NCI-H510A (cell line): ENCODE results near the gene CNKSR2.

Experiments used
- DNase-seq: peaks from one replicate; lab custom pipeline; 2025; lab: John Stamatoyannopoulos, UW

CNKSR2 gene

GRCh38 chrX:21374163-21374993, at the start of gene CNKSR2:
Gene CNKSR2 (plus strand): TSS chrX:21374418. CDS start chrX:21374898, 480 bp downstream.
- peak; percentile 57 for DNase-seq

DNA sequence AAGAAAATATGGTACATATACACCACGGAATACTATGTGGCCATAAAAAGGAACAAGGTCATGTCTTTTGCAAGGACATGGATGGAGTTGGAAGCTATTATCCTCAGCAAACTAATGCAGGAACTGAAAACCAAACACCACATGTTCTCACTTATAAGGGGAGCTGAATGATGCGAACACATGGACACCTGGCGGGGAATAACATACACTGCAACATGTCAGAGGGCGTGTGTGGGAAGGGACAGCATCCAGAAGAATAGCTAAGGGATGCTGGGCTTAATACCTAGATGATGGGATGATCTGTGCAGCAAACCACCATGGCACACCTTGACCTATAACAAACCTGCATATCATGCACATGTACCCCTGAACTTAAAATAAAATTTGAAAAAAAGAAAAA, 19.5 kb upstream of the CNKSR2 start:
- no peak for DNase-seq

DNA sequence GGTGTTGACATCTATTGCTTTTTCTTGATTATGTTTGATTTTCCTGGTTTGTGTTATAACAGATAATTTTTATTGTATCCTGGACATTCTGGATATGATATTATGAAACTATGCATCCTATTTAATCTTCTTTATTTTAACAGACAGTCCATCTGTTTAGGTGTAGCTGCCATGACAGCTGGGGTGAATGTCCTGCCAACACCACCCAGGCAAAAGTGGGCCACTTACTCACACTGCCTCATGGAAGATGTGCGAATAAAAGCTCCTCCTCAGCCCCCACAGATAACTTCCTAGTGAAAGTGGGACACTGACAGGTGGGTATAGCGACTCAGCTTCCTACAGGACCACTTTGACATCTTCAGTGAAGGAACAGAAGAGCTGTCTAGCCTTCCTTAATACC, 18.4 kb upstream of the CNKSR2 start:
- no peak for DNase-seq

DNA sequence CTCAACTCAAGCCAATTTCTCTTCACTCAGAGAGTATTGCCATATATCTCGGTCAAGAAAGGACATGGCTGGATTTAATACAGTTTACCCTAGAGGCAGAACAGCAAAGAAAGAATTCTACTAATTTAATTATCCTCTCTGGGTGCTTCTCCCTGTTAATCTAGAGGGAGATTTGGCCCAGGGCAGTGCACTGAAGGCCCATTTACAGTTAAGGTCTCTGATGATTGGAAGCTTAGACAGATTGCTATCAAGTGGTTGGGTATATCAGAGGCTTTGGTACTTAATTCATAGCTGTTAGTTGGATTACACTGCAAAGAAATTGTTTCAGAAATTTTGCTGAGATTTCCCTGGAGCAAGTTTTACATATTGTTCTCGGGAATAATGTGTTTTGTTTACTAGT, 4.6 kb upstream of the CNKSR2 start:
- no peak for DNase-seq

DNA sequence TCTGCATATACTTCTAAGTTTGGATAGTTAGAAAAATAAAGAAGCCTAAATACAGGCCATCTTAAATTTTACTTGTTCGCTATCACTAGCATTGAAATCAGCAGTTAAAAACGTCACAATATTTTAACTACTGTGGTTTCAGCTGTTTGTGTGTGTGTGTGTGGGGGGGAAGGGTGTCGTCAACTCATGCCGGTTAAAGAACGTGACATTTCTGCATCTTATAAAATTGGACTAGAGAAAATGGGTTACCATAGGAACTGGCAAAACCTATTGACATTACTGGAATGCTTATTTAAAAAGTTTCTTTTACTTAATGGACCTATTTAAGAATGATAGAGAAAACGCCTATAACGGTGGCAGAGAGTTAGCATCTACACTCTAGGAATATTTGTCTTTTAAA, 1.2 kb upstream of the CNKSR2 start:
- DNase-seq = no peak

DNA sequence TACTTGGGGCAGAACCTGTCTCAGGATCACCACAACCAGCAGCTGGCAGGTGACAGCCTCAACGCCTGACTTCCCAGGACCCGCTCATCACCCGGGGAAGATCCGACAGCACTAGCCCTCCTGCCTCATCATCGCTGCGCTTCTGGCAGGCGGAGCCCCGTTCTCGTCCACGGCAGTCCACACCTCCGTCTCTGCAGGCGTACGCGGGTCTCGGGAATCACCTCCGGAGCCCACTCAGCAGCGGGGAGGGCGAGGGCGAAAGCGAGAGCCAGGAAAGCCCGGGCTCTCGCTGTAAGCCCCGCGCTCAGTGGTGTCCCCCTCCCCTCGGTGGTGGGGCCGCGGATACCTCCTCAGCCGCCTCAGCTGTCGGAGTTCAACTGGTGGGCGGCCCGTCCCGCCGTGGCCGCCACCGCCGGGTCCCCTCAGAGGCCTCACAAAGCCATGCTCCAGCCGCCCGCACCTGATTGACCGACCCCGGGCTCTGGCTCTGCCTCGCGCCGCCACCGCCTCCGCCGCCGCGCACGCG, 518 bp upstream of the CNKSR2 start:
- no peak for DNase-seq

DNA sequence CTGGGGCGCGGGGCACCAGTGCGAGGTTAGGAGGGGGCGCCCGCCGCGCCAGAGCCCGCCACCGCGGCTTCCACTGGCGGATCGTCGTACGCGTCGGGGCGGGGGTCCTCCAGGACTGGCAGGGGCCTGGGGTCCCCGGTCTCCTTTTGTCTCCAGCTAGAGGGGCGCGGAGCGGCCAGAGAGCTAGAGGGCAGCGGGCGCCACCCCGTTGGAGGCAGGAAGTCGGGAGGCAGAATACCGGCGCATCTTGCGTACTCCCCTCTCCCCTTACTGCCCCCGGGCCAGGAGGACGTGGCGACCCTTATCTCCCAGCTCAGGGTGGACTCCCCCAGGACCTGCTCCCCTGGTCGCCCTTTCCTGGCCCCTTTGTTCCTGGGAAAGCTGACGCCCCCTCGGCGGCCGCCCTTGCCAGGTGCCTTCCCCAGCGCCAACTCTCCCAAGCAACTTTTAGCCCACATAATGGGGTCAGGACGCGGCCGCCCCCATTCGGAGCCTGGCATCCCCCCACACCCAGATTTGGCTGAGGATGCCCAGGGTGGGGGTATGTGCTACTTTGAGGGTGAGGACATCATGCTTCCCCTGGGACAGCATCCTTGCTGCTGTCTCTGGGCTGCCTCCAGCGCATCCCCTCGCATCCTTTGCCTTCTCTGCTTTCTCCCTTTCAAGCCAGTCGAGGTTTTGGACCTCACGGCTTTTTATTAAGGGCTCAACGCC, 933 bp downstream of the CNKSR2 start:
- DNase-seq = no peak

DNA sequence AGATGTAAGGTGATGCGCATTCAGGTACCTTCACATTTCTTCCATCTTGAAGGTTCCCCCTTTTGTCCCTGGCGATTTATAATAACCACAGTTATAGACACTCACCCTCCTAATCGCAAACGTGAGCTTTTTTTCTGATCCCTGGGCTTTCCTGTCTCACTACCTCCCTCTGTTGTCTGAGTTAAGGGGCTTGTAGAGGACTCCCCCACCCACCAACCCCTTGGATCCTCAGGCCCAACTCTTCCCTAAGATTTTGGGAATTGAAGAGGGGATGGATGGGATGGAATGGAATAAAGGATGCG, 1.4 kb downstream of the CNKSR2 start:
- DNase-seq = no peak

GRCh38 chrX:21376636-21377035, 2.4 kb downstream of the CNKSR2 start:
- no peak for DNase-seq

DNA sequence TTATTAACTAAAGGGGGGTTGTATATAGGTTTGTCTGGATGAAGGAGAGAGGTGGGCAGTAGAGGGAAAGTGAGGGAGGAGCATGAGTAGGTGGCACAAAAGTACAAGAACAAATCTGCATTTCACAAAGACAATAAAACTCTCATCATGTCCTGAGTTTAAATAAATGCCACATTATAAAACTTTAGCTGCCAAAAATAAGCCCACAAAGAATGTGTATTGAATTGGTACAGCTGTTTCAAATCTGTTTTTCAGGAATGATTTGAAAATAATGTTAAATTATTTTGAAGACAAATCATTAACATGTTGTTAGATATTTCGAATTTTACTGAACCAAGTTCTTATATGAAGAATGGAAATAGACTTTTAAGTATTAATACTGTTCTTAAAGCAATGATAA, 5.8 kb downstream of the CNKSR2 start:
- no peak for DNase-seq

- no peak for DNase-seq
Measured at GRCh38 chrX:21382715-21383114, 8.5 kb downstream of the CNKSR2 start.

DNA sequence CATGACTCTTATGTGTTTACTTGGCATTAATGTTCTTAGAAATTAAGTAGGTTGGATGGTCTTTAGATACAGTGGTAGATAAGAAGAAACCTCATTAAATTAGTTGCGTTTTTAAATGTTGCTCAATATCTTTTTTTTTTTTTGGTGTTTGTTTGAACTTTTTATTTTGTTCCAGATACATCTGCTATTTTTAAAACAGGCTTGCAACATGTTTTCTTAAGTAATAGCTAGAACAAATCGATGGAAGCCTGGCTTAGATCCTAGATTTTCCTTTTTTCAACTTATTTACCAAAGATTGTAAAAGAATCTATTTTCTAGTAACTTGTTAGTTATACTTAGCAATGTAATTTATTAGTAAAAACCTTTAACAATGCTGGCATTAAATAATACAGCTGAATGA, 9.3 kb downstream of the CNKSR2 start:
- no peak for DNase-seq

DNA sequence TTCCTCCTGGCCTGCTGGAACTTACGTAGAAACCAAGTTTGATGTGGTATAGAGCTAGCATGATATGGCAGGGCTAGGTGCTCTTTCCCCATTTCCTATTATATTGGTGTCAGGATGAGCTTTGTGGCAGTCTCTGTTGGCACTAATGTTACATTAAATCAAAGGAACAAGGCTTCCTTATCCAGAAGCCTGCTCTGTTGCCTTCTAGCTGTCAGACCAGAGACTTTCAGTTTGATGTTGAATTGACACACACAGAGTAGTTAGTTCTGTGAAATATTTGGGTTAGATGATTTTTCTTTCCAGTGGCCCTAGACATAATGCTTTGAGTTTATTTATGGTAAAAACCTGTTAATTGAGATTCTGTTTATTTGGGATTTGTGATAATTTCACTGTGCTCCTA, 10.0 kb downstream of the CNKSR2 start:
- DNase-seq = no peak

GRCh38 chrX:21394792-21395191, 20.6 kb downstream of the CNKSR2 start:
- DNase-seq = no peak

DNA sequence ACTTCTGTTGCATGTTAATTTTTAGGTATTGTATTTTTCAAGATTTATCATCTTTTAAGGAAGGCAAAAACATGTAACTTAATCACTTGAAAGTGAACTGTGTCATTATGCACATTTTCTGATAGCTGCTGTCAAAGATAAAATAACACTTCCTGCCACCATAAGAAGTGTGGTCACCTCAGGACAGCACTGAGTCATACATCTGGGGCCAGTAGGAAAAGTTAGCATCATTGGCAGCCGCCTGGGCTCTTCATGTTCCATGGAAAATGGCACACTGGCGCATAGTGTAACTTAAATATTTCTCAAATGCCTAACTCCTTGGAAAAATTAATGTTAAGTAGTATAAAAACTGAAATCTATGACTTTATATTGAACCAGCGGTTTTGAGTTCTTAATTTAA, 24.2 kb downstream of the CNKSR2 start:
- no peak for DNase-seq

DNA sequence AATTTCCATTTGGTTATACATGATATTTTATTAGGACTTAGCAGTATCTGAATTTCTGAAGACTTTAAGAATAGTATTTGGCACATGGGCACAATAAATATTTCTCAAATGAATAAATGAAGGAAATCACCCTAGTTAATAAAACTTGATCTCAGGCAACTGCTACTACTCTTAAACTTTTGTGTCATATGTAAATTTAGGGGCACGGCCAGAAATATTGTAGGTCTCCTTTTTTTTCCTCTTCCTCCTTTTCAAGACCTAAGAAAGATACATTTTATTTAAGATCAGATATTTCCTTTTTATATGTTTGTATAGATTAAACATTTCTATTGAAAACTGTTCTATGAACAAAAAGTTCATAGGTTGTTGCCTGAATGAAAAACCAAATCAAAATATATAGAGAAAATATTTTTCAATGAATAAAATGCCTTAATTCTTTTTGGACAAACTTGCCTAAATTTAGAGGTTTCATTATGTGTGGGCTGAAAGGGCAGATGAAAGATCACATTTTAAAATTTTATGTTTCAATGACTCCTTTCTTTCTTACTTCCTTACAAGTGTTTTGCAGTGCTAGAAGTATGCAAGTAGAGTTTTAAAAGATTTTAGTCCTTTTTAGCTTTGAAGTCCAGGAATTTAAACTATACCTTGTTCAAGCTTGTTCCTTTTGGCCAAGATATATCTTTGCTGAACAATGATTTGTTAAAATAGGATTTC, 26.3 kb downstream of the CNKSR2 start:
- DNase-seq = no peak

GRCh38 chrX:21408307-21408706, 34.1 kb downstream of the CNKSR2 start:
- peak; percentile 30 for DNase-seq

DNA sequence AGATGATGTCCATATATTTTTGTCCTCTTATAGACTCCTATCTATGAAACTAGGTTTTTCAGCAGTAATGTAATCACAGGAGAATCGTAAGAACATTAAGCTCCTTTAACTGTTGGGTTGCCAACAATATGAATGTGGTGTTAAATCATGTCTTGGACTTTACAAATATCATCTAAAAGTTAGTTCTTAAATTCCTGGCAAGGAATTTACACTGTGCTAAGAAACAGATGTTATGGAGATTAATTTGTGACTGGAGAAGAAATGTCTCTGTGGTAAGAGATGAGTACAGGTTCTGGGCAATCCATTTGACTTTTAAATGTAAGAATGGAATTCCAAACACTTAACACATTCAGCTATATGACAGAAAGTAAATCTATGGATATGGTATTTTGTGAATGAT, 34.6 kb downstream of the CNKSR2 start:
- no peak for DNase-seq

GRCh38 chrX:21412029-21412428, 37.8 kb downstream of the CNKSR2 start:
- DNase-seq = no peak

DNA sequence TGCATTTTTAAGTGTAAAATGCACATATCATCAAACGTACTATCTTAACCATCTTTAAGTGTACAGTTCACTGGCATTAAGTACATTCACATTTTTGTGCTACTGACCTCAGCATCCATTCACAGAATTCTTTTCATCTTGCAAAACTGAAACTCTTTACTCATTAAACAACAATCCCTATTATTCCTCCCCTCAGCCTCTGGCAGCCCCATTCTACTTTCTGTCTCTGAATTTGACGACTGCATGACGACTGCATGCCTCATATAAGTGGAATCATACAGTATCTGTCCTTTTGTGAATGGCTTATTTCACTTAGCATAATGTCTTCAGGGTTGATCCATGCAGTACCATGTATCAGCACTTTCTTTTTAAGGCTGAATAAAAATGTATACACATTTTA, 38.7 kb downstream of the CNKSR2 start:
- DNase-seq = no peak

- DNase-seq = no peak
Measured at GRCh38 chrX:21427086-21427485, 52.9 kb downstream of the CNKSR2 start.

- DNase-seq = no peak
Measured at GRCh38 chrX:21437036-21437435, 62.8 kb downstream of the CNKSR2 start.

DNA sequence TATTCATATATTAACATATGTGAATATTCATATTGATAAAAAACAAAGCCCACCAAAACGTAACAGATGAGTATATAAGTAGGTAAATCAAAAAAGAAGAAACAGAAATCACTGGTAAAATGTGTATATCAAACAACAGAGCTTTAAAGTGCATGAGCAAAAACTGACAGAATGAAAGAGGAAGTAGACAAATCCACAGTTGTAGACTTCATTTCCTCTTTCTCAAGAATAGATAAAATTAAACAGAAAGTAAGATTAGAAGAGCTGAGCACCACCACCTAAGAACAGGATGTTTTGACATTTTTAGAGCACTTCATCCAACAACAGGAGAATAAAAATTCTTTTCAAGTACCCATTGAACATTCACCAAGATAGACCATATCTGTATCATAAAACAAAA, 64.6 kb downstream of the CNKSR2 start:
- no peak for DNase-seq
